ENCODE results near the gene GPHN.
"Not testable (repeated sequence)": the region's sequence is repeated elsewhere in the genome, so short reads cannot be mapped to it uniquely, and the experiment has no call there.

The GPHN gene

DNA sequence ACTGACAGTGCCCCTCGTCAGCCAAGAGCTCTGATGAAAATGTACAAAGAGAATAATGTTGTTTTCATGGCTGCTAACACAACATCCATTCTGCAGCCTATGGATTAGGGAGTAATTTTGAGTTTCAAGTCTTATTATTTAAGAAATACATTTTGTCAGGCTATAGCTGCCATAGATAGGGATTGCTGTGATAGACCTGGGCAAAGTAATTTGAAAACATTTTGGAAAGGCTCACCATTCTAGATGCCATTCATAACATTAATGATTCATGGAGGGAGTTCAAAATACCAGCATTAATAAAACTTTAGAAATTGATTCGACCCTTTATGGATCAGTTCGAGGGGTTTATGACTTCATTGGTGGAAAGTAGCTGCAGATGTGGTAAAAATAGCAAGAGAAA, 149.8 kb downstream of the GPHN start:
- no peak for DNase-seq (ENCODE audit: low read depth in 2 of 2)

DNA sequence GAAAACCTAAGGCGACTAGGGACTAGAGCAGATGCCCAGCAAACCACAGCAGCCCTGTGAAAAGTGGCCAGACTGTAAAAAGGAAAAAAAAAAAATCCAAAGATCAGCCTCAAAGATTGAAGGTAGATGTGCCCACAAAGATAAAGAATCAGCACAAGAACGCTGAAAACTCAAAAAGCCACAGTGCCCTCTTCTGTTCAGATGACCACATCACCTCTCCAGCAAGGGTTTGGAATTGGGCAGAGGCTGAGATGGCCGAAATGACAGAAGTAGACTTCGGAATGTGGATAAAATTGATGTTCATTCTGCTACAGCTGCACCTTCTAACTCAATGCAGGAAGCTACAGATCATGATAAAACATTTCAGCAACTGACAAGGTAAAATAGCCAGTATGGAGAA, 154.4 kb downstream of the GPHN start:
- no peak for DNase-seq (ENCODE audit: low read depth in 2 of 2)

DNA sequence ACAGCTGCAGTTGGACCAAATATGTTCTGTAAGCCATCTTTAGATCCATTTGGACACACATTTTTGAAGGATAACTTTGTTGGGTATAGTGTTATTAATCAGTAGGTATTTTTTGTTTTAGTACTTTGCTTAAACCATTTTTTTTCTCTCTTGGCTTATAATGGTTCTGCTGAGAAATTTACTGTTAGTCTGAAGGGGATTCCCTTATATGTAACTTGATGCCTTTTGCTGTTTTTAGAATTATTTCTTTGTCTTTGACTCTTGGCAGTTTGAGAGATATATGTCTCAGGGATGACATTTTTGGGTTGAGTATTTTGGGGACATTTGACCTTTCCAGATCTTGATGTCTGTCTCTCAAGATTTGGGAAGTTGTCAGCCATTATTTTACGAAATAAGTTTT, 169.8 kb downstream of the GPHN start:
- DNase-seq (ENCODE audit: low read depth in 2 of 2) = no peak

DNA sequence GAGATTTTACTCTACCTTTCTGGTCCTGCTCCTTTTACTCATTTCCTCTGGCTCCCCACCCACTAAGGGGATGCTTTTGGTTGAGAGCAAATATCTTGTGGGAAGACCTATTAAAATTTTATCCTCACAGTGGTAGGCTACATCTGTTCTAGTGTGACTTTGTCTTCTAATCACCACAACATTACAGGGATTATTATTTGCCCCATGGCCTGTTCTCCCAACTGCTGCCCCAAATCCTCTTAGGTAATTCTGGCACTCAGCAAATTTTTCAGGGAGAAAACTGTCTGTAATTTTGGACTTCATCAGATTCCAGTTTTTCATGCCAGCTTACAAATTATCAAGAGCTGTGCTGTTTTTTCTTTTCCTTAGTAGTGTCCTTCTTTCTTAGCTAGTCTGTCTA, 172.3 kb downstream of the GPHN start:
- DNase-seq (ENCODE audit: low read depth in 2 of 2) = no peak

DNA sequence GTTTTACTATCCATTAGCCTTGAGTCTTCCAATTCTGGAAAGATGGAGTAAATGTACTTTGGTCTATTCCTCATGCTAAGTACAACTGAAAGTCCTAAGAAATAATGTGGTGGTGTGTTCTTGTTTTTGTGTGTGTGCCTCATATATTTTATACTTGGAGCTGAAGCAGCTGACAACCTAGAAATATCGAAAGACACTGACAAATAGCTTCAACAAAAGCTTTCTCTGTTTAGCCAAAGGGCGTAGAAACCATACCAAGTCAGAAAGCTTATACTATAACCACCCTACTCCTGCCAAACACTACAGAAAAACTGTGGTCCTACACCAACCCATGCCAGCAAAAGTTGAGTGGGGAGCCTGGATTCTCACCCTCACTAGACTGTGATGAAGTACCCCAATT, 188.4 kb downstream of the GPHN start:
- no peak for DNase-seq (ENCODE audit: low read depth in 2 of 2)

DNA sequence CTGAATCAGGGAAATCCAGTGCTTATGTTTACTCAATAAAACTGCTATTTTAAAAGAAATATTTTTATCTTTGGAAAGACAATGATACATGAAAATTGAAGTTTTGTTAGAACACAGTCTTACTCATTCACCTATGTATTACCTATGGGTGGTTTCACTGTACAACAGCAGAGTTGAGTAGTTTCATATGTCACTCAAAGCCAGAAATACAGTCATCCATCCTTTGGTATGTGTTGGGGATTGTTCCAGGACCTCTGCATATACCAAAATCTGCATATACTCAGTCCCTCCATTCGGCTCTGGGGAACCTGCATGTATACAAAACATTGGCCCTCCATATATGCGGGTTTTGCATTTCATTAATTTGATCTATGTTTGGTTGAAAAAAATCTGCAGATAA, 190.6 kb downstream of the GPHN start:
- no peak for DNase-seq (ENCODE audit: low read depth in 2 of 2)

DNA sequence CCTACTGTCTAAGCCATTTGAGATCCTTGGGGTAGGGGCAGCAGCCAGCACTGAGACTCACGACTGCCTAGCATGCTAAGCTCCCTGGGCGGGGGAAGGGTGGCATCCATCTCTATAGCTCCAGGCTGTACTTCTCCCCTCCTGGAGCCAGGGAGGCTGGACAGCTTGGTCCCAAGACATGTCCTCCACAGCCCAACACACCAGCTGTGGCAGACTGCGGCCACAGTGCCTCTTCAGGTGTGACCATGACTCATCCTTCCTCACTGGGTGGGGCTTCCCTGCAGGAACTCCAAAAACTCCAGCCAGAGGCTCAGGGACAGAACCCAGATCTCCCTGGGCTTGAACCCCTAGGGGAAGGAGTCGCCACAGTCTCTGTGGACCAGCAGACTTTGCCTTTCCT, 193.9 kb downstream of the GPHN start:
- no peak for DNase-seq (ENCODE audit: low read depth in 2 of 2)

DNA sequence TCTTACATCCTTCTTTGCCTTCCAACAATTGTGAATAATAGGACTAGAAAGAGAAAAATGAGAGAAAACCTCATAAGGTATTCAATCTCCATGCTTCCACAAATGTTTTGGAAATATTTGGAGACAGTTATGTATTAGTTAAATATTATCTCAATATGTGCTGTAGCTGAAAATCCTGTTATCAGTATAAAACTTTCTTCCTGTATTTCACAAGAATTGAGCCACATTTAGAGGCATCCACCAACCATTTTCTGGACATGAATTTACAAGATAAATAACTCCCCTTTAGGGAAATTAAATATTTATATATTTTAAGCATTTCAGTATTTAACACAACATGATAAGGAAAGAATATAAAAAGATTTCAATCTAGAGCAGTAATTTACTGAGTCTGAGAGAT, 200.3 kb downstream of the GPHN start:
- DNase-seq (ENCODE audit: low read depth in 2 of 2) = no peak

DNA sequence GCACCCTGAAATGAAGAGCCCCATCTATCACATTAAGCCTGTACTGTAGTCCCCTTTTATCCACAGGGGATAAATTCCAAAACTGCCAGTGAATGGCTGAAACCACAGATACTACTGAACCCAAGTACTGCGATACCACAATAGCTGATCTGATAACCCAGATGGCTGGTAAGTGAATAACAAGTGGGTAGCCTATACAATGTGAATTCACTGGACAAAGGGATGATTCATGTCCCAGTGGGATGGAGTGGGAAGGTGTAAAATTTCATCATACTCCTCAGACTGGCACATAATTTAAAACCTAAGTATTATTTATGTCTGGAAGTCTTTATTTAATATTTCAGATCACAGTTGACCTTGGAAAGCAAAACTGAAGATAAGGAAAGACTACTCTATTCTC, 201.3 kb downstream of the GPHN start:
- no peak for DNase-seq (ENCODE audit: low read depth in 2 of 2)

DNA sequence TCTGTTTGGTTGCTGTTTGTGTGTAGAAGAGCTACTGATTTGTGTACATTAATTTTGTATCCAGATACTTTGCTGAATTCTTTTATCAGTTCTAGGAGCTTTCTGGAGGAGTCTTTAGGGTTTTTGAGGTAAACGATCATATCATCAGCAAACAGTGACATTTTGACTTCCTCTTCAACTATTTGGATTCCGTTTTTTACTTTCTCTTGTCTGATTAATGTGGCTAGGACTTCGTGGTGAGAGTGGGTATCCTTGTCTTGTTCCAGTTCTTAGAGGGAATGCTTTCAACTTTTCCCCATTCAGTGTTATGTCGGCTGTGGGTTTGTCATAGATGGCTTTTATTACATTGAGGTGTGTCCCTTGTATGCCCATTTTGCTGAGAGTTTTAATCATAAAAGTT, 206.3 kb downstream of the GPHN start:
- not testable (repeated sequence) for DNase-seq (ENCODE audit: low read depth in 2 of 2)

DNA sequence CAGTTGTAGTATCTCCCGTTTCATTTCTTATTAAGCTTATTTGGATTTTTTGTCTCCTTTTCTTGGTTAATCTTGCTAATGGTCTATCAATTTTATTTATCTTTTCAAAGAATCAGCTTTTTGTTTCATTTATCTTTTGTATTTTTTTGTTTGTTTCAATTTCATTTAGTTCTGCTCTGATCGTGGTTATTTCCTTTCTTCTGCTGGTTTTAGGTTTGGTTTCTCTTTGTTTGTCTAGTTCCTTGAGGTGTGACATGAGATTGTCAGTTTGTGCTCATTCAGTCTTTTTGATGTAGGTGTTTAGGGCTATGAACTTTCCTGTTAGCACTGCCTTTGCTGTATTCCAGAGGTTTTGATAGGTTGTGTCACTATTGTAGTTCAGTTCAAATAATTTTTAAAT, 207.4 kb downstream of the GPHN start:
- DNase-seq (ENCODE audit: low read depth in 2 of 2) = not testable (repeated sequence)

DNA sequence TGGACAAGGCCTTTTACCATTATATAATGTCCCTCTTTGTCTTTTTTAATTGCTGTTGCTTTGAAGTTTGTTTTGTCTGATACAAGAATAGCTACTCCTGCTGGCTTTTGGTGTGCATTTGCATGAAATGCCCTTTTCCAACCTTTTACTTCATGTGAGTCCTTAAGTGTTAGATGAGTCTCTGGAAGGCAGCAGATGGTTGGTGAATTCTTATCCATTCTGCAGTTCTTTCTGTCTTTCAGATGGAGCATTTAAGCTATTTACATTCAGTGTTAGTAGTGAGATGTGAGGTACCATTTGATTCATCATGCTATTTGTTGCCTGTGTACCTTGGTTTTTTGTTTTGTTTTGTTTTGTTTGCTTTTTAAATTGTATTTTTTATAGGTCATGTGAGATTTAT, 208.3 kb downstream of the GPHN start:
- DNase-seq (ENCODE audit: low read depth in 2 of 2) = no peak

DNA sequence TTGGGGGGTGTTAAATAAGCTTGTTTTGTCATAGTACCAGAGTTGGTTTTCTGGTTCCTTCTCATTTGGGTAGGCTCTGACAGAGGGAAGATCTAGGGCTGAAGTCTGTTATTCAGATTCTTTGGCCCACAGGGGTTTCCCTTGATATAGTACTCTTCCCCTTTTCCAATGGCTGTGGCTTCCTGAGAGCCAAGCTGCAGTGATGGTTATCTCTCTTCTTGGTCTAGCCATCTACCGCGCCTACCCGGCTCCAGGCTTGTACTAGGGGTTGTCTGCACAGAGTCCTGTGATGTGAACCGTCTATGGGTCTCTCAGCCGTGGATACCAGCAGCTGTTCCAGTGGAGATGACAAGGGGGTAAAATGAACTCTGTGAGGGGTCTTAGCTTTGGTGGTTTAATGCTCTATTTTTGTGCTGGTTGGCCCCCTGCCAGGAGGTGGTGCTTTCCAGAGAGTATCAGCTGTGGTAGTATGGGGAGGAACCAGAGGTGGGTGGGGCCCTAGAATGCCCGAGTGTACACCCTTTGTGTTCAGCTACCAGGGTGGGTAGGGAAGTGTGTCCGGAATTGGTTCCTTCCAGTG, 209.7 kb downstream of the GPHN start:
- no peak for DNase-seq (ENCODE audit: low read depth in 2 of 2)

DNA sequence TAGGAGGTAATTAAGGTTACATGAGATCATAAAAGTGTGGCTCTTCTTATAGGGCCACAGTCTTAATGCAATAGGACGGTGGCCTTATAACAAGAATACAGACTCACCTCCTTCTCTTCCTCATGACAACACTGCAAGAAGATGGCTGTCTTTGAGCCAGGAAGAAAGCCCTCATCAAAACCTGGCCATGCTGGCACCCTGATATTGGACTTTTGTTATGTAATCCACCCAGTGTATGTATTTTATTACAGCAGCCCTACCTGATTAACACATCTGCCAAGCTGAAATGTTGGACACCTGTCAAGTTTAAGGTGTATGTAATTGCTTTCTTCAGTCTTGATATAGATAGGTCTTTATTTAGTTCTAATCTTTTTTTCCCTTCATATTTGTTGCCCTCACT, 217.0 kb downstream of the GPHN start:
- DNase-seq (ENCODE audit: low read depth in 2 of 2) = no peak

DNA sequence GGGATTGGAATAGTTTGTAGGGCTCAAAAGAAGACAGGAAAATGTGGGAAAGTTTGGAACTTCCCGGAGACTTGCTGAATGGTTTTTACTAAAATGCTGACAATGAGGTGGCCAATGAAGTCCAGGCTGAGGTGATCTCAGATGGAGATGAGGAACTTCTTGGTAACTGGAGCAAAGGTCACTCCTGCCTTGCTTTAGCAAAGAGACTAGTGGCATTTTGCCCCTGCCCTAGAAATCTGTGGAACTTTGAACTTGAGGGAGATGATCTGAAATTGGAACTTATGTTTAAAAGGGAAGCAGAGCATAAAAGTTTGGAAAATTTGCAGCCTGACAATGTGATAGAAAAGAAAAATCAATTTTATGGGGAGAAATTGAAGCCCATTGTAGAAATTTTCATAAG, 223.4 kb downstream of the GPHN start:
- not testable (repeated sequence) for DNase-seq (ENCODE audit: low read depth in 2 of 2)

DNA sequence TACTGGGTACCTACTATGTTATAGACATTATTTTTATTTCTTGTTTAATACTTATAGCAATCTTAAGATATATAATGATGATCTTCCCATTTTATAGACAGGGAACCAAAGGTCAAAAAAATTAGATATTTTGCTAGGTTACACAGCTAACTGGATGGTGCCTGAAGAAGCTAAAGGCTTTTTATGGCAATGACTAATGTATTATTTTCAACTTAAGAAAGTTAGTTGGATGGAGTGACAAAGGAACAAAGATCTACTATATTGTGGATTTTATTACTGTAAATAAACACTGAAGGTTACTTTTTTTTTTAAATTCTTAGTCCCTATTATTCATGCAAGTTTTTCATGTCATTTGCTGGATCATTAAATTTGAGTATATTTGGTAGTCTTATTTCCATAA, 227.9 kb downstream of the GPHN start:
- DNase-seq (ENCODE audit: low read depth in 2 of 2) = no peak

DNA sequence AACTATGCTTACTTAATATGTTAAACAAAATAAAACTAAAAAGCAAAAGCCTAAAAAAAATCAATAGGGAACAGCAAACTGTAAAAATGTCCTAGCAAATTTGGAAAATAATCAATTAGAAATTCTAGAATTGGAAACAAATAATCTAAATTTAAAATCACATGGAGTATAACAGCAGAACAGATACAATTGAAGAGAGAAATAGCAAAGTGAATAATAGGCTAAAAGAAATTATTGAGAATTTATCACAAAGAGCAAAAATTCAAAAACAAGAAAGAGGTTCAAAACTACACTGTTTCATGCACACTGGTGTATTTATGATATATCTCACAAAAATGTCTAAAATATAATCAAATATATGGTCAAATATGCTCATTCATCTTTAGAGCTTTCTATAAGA, 231.9 kb downstream of the GPHN start:
- no peak for DNase-seq (ENCODE audit: low read depth in 2 of 2)

DNA sequence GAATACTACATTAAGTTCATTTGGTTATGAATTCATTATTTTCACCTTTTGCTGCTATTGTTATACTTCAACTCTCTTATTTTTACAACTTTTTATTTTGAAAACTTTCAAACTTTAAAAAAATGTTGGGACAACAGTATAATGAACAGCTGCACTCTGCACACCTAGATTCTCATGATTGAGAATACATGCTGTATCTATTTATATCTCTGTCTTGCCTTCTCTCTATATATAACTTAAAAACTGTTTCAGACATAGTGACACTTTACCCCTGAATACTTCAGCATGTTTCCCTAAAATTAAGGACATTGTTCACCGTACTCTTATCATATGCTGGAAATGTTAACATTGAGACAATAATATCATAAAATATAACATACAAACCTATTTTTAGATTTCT, 237.1 kb downstream of the GPHN start:
- DNase-seq (ENCODE audit: low read depth in 2 of 2) = no peak

DNA sequence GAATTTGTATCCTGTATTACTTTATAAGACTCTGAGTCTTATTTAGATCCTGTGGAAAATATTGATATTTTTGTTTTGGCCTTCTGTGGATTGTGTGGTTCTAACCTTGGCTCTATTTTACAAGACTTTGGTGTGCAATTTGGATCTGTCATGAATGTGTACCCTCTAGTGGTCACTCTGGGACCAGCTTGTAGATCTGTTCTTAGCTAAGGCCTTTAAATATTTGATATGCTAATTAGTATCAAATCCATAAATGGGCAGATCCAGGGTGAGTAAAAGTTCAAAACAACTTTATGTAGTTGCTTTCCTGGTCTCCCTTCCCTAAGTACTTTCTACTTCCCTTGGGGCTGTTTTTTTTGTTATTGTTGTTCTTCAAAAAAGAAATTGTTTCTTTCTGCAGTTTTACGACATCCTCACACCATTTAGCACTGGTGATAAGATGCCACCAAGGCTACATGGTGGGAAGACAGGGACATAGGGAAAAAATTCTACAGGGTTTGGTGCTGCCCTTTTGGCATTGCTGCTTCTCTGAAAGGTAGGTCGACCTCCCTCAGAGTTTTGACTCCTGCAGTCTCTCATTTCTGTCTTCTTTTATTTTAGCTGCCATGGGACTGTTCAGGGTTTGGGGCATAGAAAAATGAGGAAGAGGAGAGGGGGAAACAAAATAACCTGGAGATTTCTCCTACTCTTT, 238.5 kb downstream of the GPHN start:
- DNase-seq (ENCODE audit: low read depth in 2 of 2) = no peak

DNA sequence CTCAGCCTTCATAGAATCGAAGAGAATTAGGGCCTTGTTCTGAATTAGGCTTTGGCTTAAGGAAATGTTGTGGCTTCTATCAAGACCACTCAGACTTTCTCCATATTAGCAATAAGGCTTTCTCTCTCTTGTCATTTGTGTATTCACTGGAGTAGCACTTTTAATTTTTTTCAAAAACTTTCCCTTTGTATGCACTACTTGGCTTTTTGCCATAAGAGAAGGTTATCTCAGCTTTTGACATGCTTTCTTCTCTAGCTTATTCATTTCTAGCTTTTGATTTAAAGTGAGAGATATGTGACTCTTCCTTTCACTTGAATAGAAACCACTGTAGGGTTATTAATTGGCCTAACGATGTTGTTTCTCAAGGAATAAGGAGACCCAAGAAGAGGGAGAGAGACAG, 244.2 kb downstream of the GPHN start:
- no peak for DNase-seq (ENCODE audit: low read depth in 2 of 2)

DNA sequence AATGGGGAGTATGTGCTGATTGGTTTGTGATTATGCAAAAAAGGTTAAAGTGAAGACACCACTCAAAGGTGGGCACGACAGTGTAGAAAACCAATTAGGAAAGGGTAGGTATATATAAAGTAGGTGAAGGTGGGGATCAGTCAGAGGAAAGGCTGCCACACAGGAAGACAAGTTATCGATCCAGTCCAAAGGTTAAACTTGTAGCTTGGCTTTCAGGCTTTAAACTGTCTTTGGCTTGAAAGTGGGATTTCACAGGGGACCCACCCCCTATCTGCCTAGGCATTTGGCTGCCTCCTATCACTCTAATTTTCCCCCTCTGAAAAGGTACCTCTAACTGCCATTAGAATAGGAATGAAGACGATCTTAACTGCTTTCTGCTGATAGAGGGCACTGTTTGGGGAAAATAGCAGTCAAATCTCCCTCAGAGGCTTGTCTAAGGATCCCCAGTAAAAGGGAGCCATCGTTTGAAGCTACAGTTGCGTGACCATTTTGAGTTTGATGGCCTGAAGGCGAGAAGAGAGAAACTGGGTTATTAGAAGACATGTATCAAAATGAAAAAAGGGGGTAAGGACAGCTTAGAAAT, 250.2 kb downstream of the GPHN start:
- DNase-seq (ENCODE audit: low read depth in 2 of 2) = no peak

DNA sequence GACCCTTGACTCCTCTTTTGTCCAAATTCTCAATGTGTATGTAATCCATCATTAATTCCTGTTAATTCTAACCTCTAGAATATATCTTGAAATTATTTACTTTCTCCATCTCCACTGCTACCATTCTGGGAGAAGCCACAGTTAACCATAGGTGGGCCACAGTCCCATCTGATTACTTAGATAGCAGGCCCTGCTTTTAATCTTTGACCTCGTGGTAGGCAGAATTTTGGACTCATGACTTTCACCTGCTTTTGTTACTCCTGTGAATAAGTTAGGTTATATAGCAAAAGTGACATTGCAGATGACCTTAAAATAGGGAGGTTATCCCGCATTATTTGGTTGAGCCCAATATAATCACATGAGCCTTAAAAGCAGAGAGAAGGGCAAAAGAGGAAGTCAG, 264.2 kb downstream of the GPHN start:
- no peak for DNase-seq (ENCODE audit: low read depth in 2 of 2)

DNA sequence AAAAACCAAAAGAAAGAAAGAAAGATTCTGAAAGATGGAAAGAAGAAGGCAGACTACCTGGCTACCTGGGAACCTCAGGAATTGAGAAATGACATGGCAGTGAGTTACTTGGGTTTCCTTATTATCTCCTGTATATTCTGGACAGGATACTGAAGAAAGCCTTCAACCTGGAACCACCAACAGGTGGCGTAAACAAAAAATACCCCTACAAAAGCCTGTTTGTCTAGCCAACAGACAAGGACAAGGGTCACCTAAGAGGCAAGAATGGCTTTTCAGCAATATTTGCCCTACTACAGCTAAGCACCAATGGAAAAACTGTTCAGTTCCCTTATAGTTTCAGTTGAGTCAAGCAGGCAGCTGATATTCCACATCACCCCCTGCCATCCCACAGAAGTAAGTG, 274.9 kb downstream of the GPHN start:
- no peak for DNase-seq (ENCODE audit: low read depth in 2 of 2)

DNA sequence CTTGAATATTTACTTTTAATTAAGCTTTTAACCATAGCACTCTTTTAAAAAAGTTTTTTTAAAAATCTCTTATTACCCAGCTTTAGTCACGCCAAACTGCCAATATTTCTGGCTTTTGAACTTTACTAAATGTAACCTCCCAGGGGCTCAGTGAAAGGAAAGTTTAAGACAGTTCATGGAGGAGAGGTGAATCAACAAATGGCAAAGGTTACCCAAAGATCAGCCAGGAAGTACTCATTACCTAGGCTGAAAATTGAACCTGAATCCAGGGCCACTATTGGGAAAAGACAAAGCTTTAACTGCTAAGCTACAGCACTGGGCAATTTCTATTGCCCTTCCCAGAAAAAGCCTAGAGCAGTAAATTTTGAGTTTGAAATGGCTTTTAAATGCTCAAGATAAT, 282.2 kb downstream of the GPHN start:
- no peak for DNase-seq (ENCODE audit: low read depth in 2 of 2)

Measured in activated CD4-positive, alpha-beta T cell treated with anti-CD3 and anti-CD28 coated beads for 24 hours (primary cell).